ENCODE measurements around the gene RNF224. TPM values are rescaled to one million over a fixed set of nuclear protein-coding genes. Genes with fewer than 3 reads are reported as not detected.

RNF224 gene
- total and polyA plus RNA-seq, 2 of the 13 experiments (the other 11 are each of a cell fraction or from before 2014, with no cell fraction given) = 0.09 TPM; not detected in 1

DNA sequence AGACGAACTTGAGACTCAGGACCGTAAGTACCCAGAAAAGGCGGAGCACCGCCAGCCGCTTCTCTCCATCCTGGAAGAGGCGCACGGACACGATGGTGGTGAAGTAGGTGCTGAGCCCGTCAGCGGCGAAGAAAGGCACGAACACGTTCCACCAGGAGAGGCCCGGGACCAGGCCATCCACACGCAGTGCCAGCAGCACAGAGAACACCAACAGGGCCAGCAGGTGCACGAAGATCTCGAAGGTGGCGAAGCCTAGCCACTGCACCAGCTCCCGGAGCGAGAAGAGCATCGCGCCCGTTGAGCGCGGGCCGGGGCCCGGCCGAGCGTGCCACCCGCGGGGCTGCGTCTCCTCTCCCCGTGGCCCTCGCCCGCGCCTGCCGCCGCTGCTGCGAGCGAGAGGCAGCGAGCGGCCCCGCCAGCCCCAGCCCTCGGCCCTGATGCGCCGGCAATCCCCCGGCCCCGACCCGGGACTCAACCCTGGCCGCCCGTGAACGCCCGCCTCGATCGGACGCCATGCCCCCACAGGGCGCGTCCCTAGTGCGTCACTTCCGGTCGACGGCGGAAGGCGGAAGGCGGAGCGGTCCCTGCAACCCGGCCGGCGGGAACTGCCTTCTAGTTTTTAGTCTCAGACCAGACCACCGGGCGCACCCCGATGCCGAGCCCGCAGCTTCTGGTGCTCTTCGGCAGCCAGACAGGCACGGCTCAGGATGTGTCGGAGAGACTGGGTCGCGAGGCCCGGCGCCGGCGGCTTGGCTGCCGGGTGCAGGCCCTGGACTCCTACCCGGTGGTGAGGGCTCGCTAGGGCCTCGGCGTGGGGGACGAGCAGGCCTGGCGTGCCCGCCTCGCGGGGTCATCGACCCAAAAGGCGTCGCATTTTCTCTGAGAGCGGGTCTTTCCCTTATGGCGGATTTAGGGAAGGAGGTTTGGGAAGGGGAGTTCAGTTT lies 21.9 kb upstream of the RNF224 start, which contains the start of the genes NDOR1 and TMEM203:
Gene NDOR1 (plus strand): TSS at position 575 of the 944 bp plus-strand sequence. CDS start 78 bp downstream, at position 653.
Gene TMEM203 (minus strand): TSS at position 523 of the 944 bp plus-strand sequence. CDS start 234 bp downstream, at position 289.
- no peak for FAIRE-seq
- in situ Hi-C loops (cut with HindIII; ENCODE audit: extremely low pct_ligation_motif_present, low pct_unique_long_range_greater_than_20kb) = no loop called here
- CTCF ChIA-PET (ENCODE audit: low intra/inter-chr PET ratio, low total read pairs) = no interaction called here
- TF ChIP-seq ZZZ3 (CRISPR knock-in tag; IDR thresholded peaks at IDR 0.05; ENCODE audit: borderline replicate concordance) (peak; percentile 68; the same call in 1 of the 2 replicates), KLF16 (CRISPR knock-in tag; IDR thresholded peaks at IDR 0.05) (peak in 1 of 2 experiments; percentile 81; a peak in 2 of 4 replicates), BHLHE40 (IDR thresholded peaks at IDR 0.05; ENCODE audit: low read length) (no peak), NR2F6 (IDR thresholded peaks at IDR 0.05) (no peak), NR2F6 (CRISPR knock-in tag; IDR thresholded peaks at IDR 0.05) (0 out of 2 replicates have a peak, but pooled peaks have one; percentile 38), ZKSCAN5 (CRISPR knock-in tag; IDR thresholded peaks at IDR 0.05) (no peak), ZNF446 (CRISPR knock-in tag; IDR thresholded peaks at IDR 0.05) (peak; percentile 45; the same call in 1 of the 2 replicates), ZNF709 (CRISPR knock-in tag; IDR thresholded peaks at IDR 0.05) (no peak), JUND (CRISPR knock-in tag; IDR thresholded peaks at IDR 0.05) (no peak), CENPX (CRISPR knock-in tag; IDR thresholded peaks at IDR 0.05) (no peak), ZNF674 (CRISPR knock-in tag; IDR thresholded peaks at IDR 0.05; ENCODE audit: low read depth) (no peak), ZBTB42 (CRISPR knock-in tag; IDR thresholded peaks at IDR 0.05) (no peak)
- TF ChIP-seq, protein P1, sequence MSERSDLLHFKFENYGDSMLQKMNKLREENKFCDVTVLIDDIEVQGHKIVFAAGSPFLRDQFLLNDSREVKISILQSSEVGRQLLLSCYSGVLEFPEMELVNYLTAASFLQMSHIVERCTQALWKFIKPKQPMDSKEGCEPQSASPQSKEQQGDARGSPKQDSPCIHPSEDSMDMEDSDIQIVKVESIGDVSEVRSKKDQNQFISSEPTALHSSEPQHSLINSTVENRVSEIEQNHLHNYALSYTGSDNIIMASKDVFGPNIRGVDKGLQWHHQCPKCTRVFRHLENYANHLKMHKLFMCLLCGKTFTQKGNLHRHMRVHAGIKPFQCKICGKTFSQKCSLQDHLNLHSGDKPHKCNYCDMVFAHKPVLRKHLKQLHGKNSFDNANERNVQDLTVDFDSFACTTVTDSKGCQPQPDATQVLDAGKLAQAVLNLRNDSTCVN (CRISPR knock-in tag; IDR thresholded peaks at IDR 0.05; ENCODE audit: borderline replicate concordance) = 0 out of 2 replicates have a peak, but pooled peaks have one; percentile 33
- TF ChIP-seq, protein P2, sequence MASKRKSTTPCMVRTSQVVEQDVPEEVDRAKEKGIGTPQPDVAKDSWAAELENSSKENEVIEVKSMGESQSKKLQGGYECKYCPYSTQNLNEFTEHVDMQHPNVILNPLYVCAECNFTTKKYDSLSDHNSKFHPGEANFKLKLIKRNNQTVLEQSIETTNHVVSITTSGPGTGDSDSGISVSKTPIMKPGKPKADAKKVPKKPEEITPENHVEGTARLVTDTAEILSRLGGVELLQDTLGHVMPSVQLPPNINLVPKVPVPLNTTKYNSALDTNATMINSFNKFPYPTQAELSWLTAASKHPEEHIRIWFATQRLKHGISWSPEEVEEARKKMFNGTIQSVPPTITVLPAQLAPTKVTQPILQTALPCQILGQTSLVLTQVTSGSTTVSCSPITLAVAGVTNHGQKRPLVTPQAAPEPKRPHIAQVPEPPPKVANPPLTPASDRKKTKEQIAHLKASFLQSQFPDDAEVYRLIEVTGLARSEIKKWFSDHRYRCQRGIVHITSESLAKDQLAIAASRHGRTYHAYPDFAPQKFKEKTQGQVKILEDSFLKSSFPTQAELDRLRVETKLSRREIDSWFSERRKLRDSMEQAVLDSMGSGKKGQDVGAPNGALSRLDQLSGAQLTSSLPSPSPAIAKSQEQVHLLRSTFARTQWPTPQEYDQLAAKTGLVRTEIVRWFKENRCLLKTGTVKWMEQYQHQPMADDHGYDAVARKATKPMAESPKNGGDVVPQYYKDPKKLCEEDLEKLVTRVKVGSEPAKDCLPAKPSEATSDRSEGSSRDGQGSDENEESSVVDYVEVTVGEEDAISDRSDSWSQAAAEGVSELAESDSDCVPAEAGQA (IDR thresholded peaks at IDR 0.05; ENCODE audit: low read depth) = peak; percentile 96
- TF ChIP-seq, protein P2 (CRISPR knock-in tag; IDR thresholded peaks at IDR 0.05; ENCODE audit: borderline replicate concordance) = peak; percentile 63; the same call in 1 of the 2 replicates

More for the DNA sequence above, 21.9 kb upstream of the RNF224 start, which contains the start of the genes NDOR1 and TMEM203:
- Histone ChIP-seq H3K9ac (ENCODE audit: insufficient read depth, low read depth, low read length) (peak within 1 kb of the TSS; percentile 88), H3K4me1 (ENCODE audit: insufficient read depth, low read length) (peaks cover 50% of the 10 kb centered on the region), H3K9me3 (ENCODE audit: low read length) (no peaks in the 10 kb centered on the region), H3K27ac (ENCODE audit: extremely low read length, insufficient read depth, low read length) (peak within 1 kb of the TSS; percentile 61), H2AFZ (ENCODE audit: low read length) (no peak within 1 kb of the TSS), H3K4me2 (ENCODE audit: low read depth, low read length) (peak within 1 kb of the TSS; percentile 95), H3K27me3 (ENCODE audit: control insufficient read depth in 1 of 2, insufficient read depth in 2 of 2, low read length in 2 of 2) (no peaks in the 10 kb centered on the region; a peak in 1 of 5 replicates), H3K36me3 (replicated peaks in 1 of 2; ENCODE audit: control insufficient read depth in 1 of 2, insufficient read depth in 2 of 2, low read length in 2 of 2) (no peaks in the 10 kb centered on the region), H4K20me1 (ENCODE audit: insufficient read depth, low read length) (0 out of 2 replicates have a peak, but pooled peaks cover 4% of the 10 kb centered on the region), H3K79me2 (ENCODE audit: insufficient read depth, low read length) (peaks cover 40% of the 10 kb centered on the region), H3K4me3 (replicated peaks in 1 of 3; ENCODE audit: insufficient read depth in 1 of 3, low read depth in 2 of 3, low read length in 3 of 3) (peak within 1 kb of the TSS; percentile 90 to 93 (median 92))
- POLR2A ChIA-PET = interaction anchor here (1.8 to 8.8 kb wide), 3 partner anchors 16 to 17 kb away, joined by 5 to 225 read pairs (median 15); partner anchors contain the start of genes ANAPC2, CYSRT1, RNF208 and RNF224
- intact Hi-C loops (cut with micrococcal nuclease; ENCODE audit: unreplicated experiment) = loop anchor here (2.0 kb wide), 1 partner anchor 17 kb away; the partner anchor contains the start of genes ANAPC2 and SSNA1
- peak; percentile 75 for DNase-seq (ENCODE audit: low spot score)
- WGBS (ENCODE audit: low lambda C conversion rate) = 2% methylated on average over 13 of the region's 98 CpGs
- BruUV-seq (replicated peaks) = no TSS peak
- peak; percentile 37 for ATAC-seq
